K562 (cell line): ENCODE data around the gene IL1B. TPM values are rescaled to one million over a fixed set of nuclear protein-coding genes. Genes with fewer than 3 reads are reported as not detected.
A peak's percentile ranks its signal among the peaks of the same experiment; 100 is the strongest.

ENCODE experiments used
- ATAC-seq: fragments of 200-7000 bp; cut with Tn5 transposase; 3 replicates; pipeline ENCODE4 v1.9.1; 2020; ENCODE audit warnings: moderate library complexity
- BruUV-seq: library from RNA; stranded (reverse); fragments of 400-500 nt; replicated peaks from 2 replicates; lab custom pipeline; 2021; lab: Mats Ljungman, UMichigan
- CTCF ChIA-PET: fragments of 300-600 bp; formaldehyde crosslinking; extraction: SDS; loops from one replicate; lab custom pipeline; 2021; ENCODE audit warnings: low intra/inter-chr PET ratio; lab: Yijun Ruan, JAX
- POLR2A ChIA-PET: fragments of 300-600, 350-650 bp; sonication (Branson Sonifier 250); formaldehyde crosslinking; extraction: SDS; loops from one replicate; lab custom pipeline; 2021; ENCODE audit warnings: antibody characterized with exemption, inconsistent platforms; lab: Yijun Ruan, JAX
- DNase-seq, 4 experiments: peaks; one replicate each; pipeline versions ENCODE4 v3.0.0 to v3.0.0-alpha.2; 2011 to 2018; ENCODE audit warnings: low spot score in 3 of 4, mixed read lengths in 3 of 4; ENCODE audit errors: extremely low read depth in 1 of 4
- FAIRE-seq: peaks from 2 replicates; lab custom pipeline; 2011; peaks lifted over from hg19 to GRCh38; lab: Jason Lieb, UNC
- H2AFZ ChIP-seq: 2 replicates; pipeline ENCODE4 v1.6.0; 2011; ENCODE audit warnings: low read depth, low read length, control low read depth, inconsistent platforms
- H3K27ac ChIP-seq: fragments of 200-600 bp; 3 replicates; pipeline ENCODE4 v1.8.0; 2011; ENCODE audit warnings: low read depth, mild to moderate bottlenecking, control low read depth, inconsistent platforms, low read length, moderate library complexity, mixed read lengths; ENCODE audit errors: extremely low read depth
- H3K27me3 ChIP-seq, 2 experiments: fragments of 300-600 bp in 1 of 2; 2 replicates in 1 of 2; 3 replicates in 1 of 2; pipeline versions ENCODE4 v1.6.0 to v1.8.0; 2011; ENCODE audit warnings: inconsistent platforms in 2 of 2, low read length in 2 of 2, mild to moderate bottlenecking in 1 of 2, mixed read lengths in 1 of 2, moderate library complexity in 1 of 2; ENCODE audit not compliant: control insufficient read depth in 2 of 2, insufficient read depth in 2 of 2
- H3K36me3 ChIP-seq: fragments of 300-600 bp; 3 replicates; pipeline ENCODE4 v1.8.0; 2011; ENCODE audit warnings: mild to moderate bottlenecking, low read length, inconsistent platforms; ENCODE audit not compliant: control insufficient read depth, insufficient read depth
- H3K4me1 ChIP-seq, 2 experiments: fragments of 200-600 bp in 1 of 2; replicated peaks in 1 of 2; 2 replicates in 1 of 2; 3 replicates in 1 of 2; pipeline versions ENCODE4 v1.5.1 to v1.8.0; 2011; ENCODE audit warnings: inconsistent platforms in 2 of 2, low read length in 2 of 2, mild to moderate bottlenecking in 1 of 2, mixed read lengths in 1 of 2, moderate library complexity in 1 of 2; ENCODE audit not compliant: control insufficient read depth in 2 of 2, insufficient read depth in 2 of 2
- H3K4me2 ChIP-seq: 2 replicates; pipeline ENCODE4 v1.6.1; 2011; ENCODE audit warnings: low read length, control low read depth, inconsistent platforms, mixed read lengths; ENCODE audit not compliant: insufficient read depth
- H3K4me3 ChIP-seq: fragments of 200-600 bp; sonication (generic), shearing (Covaris generic); 2 replicates; pipeline ENCODE4 v1.5.1; 2016; ENCODE audit warnings: control low read depth, inconsistent platforms
- H3K79me2 ChIP-seq: fragments of 200-600 bp; 3 replicates; pipeline ENCODE4 v1.8.0; 2011; ENCODE audit warnings: low read length, inconsistent platforms; ENCODE audit not compliant: control insufficient read depth, insufficient read depth
- H3K9ac ChIP-seq, 2 experiments: 2 replicates each; pipeline versions ENCODE4 v1.6.0 to v1.6.1; 2011; ENCODE audit warnings: low read depth in 2 of 2, low read length in 2 of 2, control low read depth in 1 of 2, inconsistent platforms in 1 of 2, mild to moderate bottlenecking in 1 of 2, mixed read lengths in 1 of 2; ENCODE audit not compliant: insufficient read depth in 1 of 2
- H3K9me1 ChIP-seq: one replicate; pipeline ENCODE4 v1.6.0; 2011; ENCODE audit warnings: inconsistent platforms, mild to moderate bottlenecking, low read length, moderate library complexity; ENCODE audit not compliant: control insufficient read depth, insufficient read depth
- H3K9me3 ChIP-seq: replicated peaks from 2 replicates; pipeline ENCODE4 v1.5.1; 2011; ENCODE audit warnings: low read depth, low read length, inconsistent platforms; ENCODE audit not compliant: control insufficient read depth, insufficient read depth
- H4K20me1 ChIP-seq: replicated peaks from 2 replicates; pipeline ENCODE4 v1.6.1; 2011; ENCODE audit warnings: low read length, inconsistent platforms, mixed read lengths; ENCODE audit not compliant: control insufficient read depth, insufficient read depth
- FOXA1 ChIP-seq: fragments of 450-650 bp; IDR thresholded peaks from 2 replicates; pipeline ENCODE4 v1.6.1; 2016; ENCODE audit warnings: mild to moderate bottlenecking, borderline replicate concordance
- ILF3 ChIP-seq: fragments of 450-650 bp; IDR thresholded peaks from 2 replicates; pipeline ENCODE4 v1.6.1; 2018; ENCODE audit warnings: antibody characterized with exemption, mild to moderate bottlenecking, moderate library complexity, borderline replicate concordance
- KAT8 ChIP-seq: fragments of 450-650 bp; IDR thresholded peaks from 2 replicates; pipeline ENCODE4 v1.6.1; 2016; ENCODE audit warnings: low read depth, mild to moderate bottlenecking
- MEF2D ChIP-seq: conservative IDR thresholded peaks from 2 replicates; pipeline ENCODE4 v1.6.1; 2016; ENCODE audit warnings: low read depth, missing genetic modification characterization, missing compliant biosample characterization
- NELFE ChIP-seq: IDR thresholded peaks from 2 replicates; pipeline ENCODE4 v1.6.1; 2011; ENCODE audit warnings: mild to moderate bottlenecking; ENCODE audit not compliant: insufficient read depth, insufficient read length
- NFIC ChIP-seq: fragments of 450-650 bp; IDR thresholded peaks from 2 replicates; pipeline ENCODE4 v1.6.1; 2017; ENCODE audit warnings: mild to moderate bottlenecking, inconsistent platforms
- SOX6 ChIP-seq: fragments of 450-650 bp; IDR thresholded peaks from 2 replicates; pipeline ENCODE4 v1.6.1; 2014; ENCODE audit warnings: mild to moderate bottlenecking
- SRF ChIP-seq, 2 experiments: fragments of 250-450, 450-650 bp in 1 of 2; sonication (Bioruptor Pico) in 1 of 2; sonication (generic) in 1 of 2; formaldehyde crosslinking; IDR thresholded peaks; 2 replicates each; pipeline versions ENCODE4 v1.5.0 to v1.5.1; 2020 to 2022; ENCODE audit warnings: mild to moderate bottlenecking in 1 of 2, missing genetic modification reagents in 1 of 2
- TBP ChIP-seq: optimal IDR thresholded peaks from 2 replicates; pipeline ENCODE3; 2011; ENCODE audit warnings: low read depth, low read length, improper control_type of control experiment
- ZEB2 ChIP-seq: fragments of 450-650 bp; IDR thresholded peaks from 2 replicates; pipeline ENCODE4 v1.6.1; 2016
- ZKSCAN3 ChIP-seq: fragments of 250-450 bp; sonication (Bioruptor Pico); IDR thresholded peaks from 2 replicates; pipeline ENCODE4 v1.4.0; 2020
- ZNF184 ChIP-seq: sonication (generic); formaldehyde crosslinking; IDR thresholded peaks from 2 replicates; pipeline ENCODE4 v1.5.0; 2020; ENCODE audit warnings: missing genetic modification reagents
- ZNF324 ChIP-seq: fragments of 250-450 bp; sonication (Bioruptor Pico); IDR thresholded peaks from 2 replicates; pipeline ENCODE4 v1.4.0; 2020; ENCODE audit warnings: mild to moderate bottlenecking
- ZNF431 ChIP-seq: sonication (generic); formaldehyde crosslinking; IDR thresholded peaks from 2 replicates; pipeline ENCODE4 v1.8.0; 2022; ENCODE audit warnings: mild to moderate bottlenecking, missing genetic modification reagents
- ZNF511 ChIP-seq: sonication (generic); formaldehyde crosslinking; IDR thresholded peaks from 2 replicates; pipeline ENCODE4 v1.8.0; 2022; ENCODE audit warnings: mild to moderate bottlenecking, missing genetic modification reagents
- WGBS: fragments of 100-300 bp; shearing (Covaris generic); methylation state at CpG from one replicate; pipeline ENCODE4 v1.1.6; 2016; ENCODE audit warnings: low coverage, mixed read lengths; ENCODE audit not compliant: insufficient coverage; ENCODE audit errors: missing lambda C conversion rate; 5-methylcytosine and 5-hydroxymethylcytosine counted together
- in situ Hi-C: fragments of 300-500 bp; cut with MboI; formaldehyde crosslinking; loops from 4 replicates; pipeline ENCODE4 v1.15.0; 2018; ENCODE audit warnings: inconsistent platforms, mixed read lengths
- intact Hi-C: fragments of 100-400 bp; cut with micrococcal nuclease; formaldehyde crosslinking; loops from 2 replicates; pipeline ENCODE4 v1.14.2; 2022
- polyA plus RNA-seq, 8 experiments: library from polyadenylated mRNA; depleted of rRNA in 4 of 8; stranded (reverse) in 5 of 8; unstranded in 3 of 8; fragments of >200 nt; fragmentation: Nextera tagmentation in 2 of 8; fragmentation: Illumina TruSeq in 1 of 8; extraction: Ambion mirVana in 2 of 8; extraction: Trizol in 1 of 8; gene quantifications; 2 replicates each; pipeline versions ENCODE4 v1.2.1 to v1.2.3, GENCODE V29; 2011 to 2014; ENCODE audit warnings: inconsistent platforms in 1 of 8, missing spikeins in 1 of 8
- total RNA-seq, 7 experiments: library from RNA; depleted of rRNA in 6 of 7; stranded (reverse); fragments of >200 nt in 6 of 7; fragmentation: Illumina TruSeq in 2 of 7; extraction: Trizol in 2 of 7; gene quantifications; 2 replicates each; pipeline versions ENCODE4 v1.2.1 to v1.2.3, GENCODE V29; 2011 to 2021; ENCODE audit warnings: low replicate concordance in 1 of 7
- TF ChIP-seq, protein P1 (sequence below): sonication (generic); formaldehyde crosslinking; IDR thresholded peaks from 2 replicates; pipeline ENCODE4 v1.8.1; 2023; ENCODE audit warnings: mild to moderate bottlenecking, missing genetic modification reagents
- TF ChIP-seq, protein P2 (sequence below): sonication (generic); formaldehyde crosslinking; IDR thresholded peaks from 2 replicates; pipeline ENCODE4 v1.8.1; 2023; ENCODE audit warnings: mild to moderate bottlenecking, missing genetic modification reagents

IL1B gene
- total and polyA plus RNA-seq, 9 of the 15 experiments (the other 6 are each of a cell fraction or from before 2014, with no cell fraction given) = 0.29 TPM; not detected in 8

- TF ChIP-seq KAT8 (no peak), ILF3 (no peak), ZNF431 (CRISPR knock-in tag) (no peak), ZNF184 (CRISPR knock-in tag) (no peak), ZEB2 (no peak), TBP (no peak), ZKSCAN3 (CRISPR knock-in tag) (no peak), MEF2D (tag) (no peak), ZNF324 (CRISPR knock-in tag) (no peak), ZNF511 (CRISPR knock-in tag) (no peak), FOXA1 (no peak), SRF (CRISPR knock-in tag; IDR thresholded peaks at IDR 0.05) (no peak), NELFE (no peak), NFIC (no peak), SOX6 (no peak)
- TF ChIP-seq, protein P1, sequence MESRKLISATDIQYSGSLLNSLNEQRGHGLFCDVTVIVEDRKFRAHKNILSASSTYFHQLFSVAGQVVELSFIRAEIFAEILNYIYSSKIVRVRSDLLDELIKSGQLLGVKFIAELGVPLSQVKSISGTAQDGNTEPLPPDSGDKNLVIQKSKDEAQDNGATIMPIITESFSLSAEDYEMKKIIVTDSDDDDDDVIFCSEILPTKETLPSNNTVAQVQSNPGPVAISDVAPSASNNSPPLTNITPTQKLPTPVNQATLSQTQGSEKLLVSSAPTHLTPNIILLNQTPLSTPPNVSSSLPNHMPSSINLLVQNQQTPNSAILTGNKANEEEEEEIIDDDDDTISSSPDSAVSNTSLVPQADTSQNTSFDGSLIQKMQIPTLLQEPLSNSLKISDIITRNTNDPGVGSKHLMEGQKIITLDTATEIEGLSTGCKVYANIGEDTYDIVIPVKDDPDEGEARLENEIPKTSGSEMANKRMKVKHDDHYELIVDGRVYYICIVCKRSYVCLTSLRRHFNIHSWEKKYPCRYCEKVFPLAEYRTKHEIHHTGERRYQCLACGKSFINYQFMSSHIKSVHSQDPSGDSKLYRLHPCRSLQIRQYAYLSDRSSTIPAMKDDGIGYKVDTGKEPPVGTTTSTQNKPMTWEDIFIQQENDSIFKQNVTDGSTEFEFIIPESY (CRISPR knock-in tag) = no peak
- TF ChIP-seq, protein P2, sequence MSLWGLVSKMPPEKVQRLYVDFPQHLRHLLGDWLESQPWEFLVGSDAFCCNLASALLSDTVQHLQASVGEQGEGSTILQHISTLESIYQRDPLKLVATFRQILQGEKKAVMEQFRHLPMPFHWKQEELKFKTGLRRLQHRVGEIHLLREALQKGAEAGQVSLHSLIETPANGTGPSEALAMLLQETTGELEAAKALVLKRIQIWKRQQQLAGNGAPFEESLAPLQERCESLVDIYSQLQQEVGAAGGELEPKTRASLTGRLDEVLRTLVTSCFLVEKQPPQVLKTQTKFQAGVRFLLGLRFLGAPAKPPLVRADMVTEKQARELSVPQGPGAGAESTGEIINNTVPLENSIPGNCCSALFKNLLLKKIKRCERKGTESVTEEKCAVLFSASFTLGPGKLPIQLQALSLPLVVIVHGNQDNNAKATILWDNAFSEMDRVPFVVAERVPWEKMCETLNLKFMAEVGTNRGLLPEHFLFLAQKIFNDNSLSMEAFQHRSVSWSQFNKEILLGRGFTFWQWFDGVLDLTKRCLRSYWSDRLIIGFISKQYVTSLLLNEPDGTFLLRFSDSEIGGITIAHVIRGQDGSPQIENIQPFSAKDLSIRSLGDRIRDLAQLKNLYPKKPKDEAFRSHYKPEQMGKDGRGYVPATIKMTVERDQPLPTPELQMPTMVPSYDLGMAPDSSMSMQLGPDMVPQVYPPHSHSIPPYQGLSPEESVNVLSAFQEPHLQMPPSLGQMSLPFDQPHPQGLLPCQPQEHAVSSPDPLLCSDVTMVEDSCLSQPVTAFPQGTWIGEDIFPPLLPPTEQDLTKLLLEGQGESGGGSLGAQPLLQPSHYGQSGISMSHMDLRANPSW (CRISPR knock-in tag) = no peak
- no peaks in the 10 kb centered on the region for H3K9me3 ChIP-seq
- H3K27me3 ChIP-seq = peaks cover 0 to 14% of the 10 kb centered on the region in 2 experiments; a peak in 1 of 5 replicates
- CTCF ChIA-PET = no interaction called here
- POLR2A ChIA-PET = interaction anchor here (0.6 to 1.1 kb wide), 2 partner anchors 17 to 174 kb away, joined by 3 read pairs; no protein-coding TSS in a partner anchor
- H3K4me1 ChIP-seq = peaks cover 0 to 12% of the 10 kb centered on the region in 2 experiments; a peak in 3 of 5 replicates
- intact Hi-C loops = loop anchor here (5.0 kb wide), 1 partner anchor 278 kb away; no protein-coding TSS in a partner anchor
- no peak for FAIRE-seq
- H3K9ac ChIP-seq = no peak overlapping the region
- 29% methylated on average over 5 of the region's 5 CpGs for WGBS
- H3K27ac ChIP-seq = no peak overlapping the region
- no peaks in the 10 kb centered on the region for H3K36me3 ChIP-seq
- H4K20me1 ChIP-seq = no peaks in the 10 kb centered on the region
- H3K4me3 ChIP-seq = no peak overlapping the region
- in situ Hi-C loops = loop anchor here (25.0 kb wide), 1 partner anchor 268 kb away; no protein-coding TSS in a partner anchor
- no TSS peak for BruUV-seq
- no peaks in the 10 kb centered on the region for H3K79me2 ChIP-seq
- no peaks in the 10 kb centered on the region for H3K9me1 ChIP-seq
- H3K4me2 ChIP-seq = no peak overlapping the region
- DNase-seq = no peak
- ATAC-seq = no peak
- H2AFZ ChIP-seq = peak overlapping the region; percentile 64; the same call in 1 of the 2 replicates
Observed at GRCh38 chr2:112880091-112880531, 43.5 kb upstream of the IL1B start.
